Islet precursor cell (in vitro differentiated cells): Measurements from ENCODE around the gene DTD1.

Source experiments
- DNase-seq: peaks from one replicate; pipeline ENCODE4 v3.0.0-alpha.2; 2018

DTD1 gene

GRCh38 chr20:18621004-18621403 is 33.1 kb downstream of the DTD1 start:
- DNase-seq = no peak

DNA sequence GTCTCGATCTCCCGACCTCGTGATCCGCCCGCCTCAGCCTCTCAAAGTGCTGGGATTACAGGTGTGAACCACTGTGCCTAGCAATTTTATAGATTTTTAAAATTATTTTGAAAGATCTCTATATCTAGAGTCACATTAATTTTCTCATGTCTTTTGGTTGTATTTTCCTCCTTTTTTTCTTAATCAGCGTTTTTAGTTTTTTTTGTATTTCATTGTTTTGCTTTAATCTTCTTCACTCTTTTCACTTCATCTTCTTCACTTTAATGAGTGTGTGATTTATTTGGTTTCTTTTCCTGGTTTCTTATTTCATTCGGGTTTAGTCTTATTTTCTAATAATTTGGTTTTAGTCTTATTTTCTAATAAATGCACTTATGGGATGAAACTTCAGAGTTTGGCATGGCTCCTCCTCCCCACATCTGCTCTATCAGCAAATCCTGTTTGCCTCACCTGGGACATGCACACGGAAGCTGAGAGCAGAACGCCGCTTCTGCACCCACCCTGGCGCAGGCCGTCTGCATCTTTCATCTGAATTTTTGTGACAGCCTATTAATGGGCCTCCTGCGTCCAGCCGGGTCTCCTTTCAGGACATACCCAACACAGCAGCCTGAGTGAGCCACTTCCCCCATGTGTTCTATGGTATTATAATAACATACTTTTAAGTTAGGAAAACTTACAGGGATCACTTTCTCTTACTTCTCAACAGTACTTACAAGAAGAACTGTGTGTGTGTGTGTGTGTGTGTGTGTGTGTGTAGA is 35.5 kb downstream of the DTD1 start:
- DNase-seq = no peak

GRCh38 chr20:18624948-18625347 is 37.1 kb downstream of the DTD1 start:
- no peak for DNase-seq

DNA sequence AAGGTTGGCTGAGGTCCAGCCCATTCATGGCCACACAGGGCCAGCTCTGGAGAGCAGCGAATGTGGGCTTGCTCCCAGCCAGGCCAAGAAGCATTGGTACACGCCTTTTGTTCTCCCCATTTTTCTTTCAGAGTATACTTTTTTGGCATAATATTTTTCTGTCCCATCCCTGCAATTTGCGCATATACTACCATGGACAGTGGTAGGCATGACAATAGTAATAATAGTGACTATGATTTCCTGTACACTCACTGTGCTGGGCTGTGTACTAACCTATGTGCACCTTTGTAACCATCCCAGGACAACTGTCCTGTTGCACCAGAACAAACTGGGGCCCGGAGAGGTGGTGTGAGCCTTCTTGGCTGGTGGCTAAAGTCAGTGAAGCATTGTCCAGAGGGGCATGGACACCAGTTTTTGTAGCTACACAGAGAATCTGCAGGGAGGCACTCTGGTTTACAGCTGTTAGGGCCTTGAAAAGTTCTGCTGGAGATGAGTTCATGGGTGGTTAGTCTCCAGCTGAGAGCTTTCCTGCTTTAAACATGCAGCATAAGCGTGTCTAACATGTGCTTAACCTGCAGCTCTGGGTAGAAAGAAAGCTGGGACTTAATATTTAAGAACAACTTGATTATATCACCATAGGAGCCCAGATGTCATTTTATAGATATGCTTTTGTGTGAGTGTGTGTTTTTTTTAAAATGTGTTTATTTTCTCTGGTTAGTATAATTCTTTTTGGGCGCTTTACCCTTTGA is 38.2 kb downstream of the DTD1 start:
- DNase-seq = no peak

- DNase-seq = peak; percentile 67
Observed at GRCh38 chr20:18628330-18628920, 40.6 kb downstream of the DTD1 start.

DNA sequence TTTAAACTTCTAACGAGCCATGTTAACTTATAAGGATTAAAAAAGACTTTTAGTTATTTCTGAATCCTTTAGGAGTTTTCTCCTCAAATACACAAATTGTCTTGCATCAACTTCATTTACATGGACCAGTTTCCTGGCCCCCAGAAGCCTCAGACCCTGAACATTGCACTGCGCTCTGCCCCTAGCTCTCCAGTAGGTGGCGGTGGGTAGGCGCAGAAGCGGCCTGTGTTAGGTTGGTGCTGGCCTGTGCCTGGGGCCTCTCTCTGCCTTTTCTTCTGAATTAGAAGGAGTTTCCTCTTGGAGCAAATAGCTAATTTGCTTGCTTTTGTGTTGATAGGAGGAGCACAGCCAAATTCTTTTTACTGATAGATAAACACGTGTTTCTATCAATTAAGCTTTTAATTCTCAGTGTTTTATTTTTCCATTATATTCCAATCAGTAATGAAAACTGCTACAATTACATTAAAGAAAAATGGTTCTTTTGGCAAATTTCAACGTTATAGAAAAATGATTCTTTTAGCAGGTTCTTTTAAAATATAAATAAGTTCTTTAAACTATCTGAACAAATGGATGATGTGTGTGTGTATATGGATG is 44.4 kb downstream of the DTD1 start:
- peak; percentile 86 for DNase-seq

DNA sequence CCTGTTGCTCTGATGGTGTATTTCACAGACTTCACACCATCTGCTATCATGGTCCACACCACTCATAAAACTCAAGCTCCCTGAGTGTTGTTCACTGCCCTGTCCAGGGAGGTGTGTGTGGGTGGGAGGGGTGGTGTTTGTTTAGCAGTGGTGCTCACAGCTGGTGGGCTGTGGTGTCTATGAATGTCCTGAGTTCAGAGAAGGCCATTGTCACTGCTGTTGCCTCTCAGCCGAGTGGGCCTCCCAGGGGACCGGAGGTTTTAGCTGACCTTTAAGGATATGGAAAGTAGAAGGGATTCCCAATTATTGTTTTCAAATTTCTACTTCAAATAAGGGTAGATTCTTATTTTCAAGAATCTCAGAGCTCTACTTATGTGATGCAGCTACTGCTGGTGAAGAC is 45.6 kb downstream of the DTD1 start:
- no peak for DNase-seq

DNA sequence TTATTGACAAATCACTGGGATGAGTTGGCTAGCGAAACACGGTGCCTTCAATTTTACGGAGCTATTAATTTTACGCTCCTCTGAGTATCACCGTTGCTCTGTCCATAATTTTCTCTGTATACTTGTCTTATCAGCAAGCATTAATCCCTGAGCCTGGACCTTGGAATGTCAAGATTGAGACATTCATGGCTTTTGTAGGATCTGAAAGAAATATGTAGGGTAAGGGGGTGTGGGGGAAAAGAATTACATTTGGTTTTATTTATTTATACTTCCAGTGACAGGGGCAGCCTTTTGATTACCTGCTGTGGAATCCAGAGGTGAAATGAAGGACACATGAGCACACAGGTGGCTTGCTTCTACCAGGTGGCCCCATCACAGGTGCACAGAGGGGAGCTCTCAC is 46.6 kb downstream of the DTD1 start:
- DNase-seq = no peak

DNA sequence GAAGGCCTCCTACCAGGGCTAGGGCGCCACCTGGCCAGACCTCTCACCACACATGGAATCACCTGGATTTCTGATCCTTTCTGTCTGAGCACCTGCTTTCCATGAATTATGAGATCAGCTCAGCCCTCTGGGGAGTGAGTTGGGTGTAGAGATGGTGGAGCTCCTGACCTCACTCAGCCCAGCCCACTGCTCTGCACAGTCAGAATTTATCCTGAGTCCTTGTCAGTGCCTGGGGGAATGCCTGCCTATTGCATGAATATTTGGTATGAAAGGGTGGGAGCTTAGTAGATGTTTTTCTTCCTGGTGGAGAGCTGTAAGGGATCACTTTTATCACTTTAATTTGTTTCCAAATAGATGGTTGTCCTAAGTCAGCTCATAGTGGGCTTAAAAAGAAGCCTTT is 47.5 kb downstream of the DTD1 start:
- DNase-seq = no peak

DNA sequence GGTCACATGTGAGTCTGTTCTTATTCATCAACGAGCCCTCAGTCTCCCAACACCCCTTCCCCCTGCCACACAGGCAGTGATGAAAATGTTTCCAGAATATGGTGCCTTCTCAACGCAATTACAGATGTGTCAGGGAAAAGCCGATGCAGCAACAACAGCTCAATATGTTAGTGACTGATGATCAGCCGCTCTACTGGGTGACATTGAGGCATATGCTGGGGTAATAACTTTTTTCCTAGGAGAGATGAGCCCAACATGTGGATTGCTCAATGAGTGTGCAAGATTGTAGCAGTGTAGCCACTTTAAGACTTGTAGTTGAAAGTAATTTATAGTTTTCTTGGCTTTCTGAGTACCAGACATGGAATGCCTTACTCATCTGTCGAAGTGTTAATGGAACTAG is 49.4 kb downstream of the DTD1 start:
- no peak for DNase-seq

DNA sequence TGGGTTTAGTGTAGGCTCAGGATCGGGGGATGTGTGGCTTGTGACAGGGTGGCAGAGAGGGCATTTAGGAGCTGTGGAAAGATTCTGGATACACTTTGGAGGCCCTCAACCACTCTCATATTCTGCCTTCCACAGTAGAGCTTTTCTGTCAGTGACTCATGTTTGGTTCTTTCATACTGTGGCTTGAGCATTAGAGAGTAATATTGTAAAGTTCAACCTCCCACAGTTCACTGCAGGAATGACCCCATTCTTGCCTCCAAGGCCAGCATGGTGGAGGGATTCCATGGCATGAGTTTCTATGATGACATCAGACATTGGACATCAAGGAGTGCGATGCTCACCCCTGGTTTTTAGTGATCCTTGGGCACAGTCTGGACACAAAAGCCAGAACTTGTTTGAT is 50.9 kb downstream of the DTD1 start:
- no peak for DNase-seq

DNA sequence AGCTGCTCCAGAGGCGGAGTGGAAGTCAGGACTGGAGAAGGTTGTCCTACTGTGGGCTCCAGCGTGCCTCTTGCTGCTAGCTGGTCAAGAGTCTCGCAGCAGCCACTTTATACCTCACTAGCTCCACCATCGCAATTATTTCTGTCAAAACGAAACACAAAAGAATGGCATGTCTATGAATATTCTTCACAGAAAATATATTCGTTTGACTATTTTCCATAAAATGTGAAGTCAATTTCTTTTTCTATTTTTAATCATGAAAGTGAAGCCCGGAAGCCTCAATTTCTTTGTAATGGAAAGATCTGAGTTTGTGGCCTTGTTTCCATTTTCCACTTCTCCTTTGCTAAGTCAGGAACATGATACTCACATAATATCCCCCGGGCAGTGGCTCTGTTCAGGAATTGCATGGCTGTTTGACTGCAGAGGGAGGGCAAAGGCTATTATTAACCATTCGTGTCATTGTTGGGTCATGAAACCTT is 51.7 kb downstream of the DTD1 start:
- no peak for DNase-seq

- DNase-seq = peak; percentile 60
Observed at GRCh38 chr20:18645196-18645745, 57.4 kb downstream of the DTD1 start.

DNA sequence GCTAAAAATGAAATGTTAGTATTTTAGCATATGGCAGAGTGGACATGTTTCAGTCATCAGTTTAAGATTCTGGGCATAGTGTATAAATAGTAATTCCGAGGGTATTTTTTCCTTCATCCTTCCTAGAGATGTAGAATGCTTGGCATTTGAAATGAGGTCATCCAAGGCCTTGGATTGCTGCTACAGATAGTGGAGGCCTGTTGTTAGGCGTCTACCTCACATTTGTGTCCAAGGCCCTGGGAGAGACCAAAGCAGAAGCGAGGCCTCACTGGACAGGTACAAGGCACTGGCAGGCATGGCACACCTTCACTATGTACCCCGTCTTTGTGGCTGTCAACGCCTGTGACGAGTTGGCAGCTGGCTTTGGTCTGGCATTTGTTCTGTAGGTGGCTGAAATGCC is 58.0 kb downstream of the DTD1 start:
- peak; percentile 79 for DNase-seq

DNA sequence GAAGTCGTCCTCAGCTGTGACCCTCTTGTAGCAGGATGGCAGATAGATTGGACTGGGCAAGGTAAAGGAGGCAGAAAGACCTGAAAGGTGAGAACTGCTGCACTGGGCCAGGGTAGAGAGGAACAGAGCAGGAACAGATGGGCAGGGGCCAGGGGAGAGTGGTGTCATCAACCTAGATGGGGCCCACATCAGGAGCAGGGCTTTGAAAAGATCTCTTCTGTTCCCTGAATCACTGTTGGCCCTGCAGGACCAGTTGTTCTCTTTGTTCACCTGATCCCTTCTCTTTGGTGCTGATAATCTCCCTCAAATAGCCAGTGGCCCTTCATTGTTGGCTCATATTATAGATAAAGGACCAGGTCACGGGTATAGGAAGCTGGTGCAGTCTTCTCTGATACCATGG is 59.9 kb downstream of the DTD1 start:
- DNase-seq = no peak

DNA sequence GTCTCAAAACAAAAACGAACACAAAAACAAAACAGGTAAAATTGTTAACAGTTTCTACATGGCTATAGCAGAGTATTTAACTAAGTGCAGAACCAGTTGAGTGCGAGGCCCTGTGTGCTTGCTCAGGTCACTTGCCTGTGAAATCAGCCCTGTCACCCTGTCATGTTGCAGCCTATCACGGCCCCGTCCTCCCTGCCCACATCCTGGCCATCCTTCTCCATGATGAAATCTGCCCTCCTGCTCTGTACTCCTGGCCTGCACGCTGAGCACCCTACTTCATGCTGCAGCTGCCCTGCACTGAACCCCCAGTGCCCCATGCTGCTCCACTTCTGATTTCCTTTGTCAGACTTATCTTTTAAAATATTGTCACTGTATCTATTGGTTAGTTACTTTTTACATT is 62.4 kb downstream of the DTD1 start:
- no peak for DNase-seq

DNA sequence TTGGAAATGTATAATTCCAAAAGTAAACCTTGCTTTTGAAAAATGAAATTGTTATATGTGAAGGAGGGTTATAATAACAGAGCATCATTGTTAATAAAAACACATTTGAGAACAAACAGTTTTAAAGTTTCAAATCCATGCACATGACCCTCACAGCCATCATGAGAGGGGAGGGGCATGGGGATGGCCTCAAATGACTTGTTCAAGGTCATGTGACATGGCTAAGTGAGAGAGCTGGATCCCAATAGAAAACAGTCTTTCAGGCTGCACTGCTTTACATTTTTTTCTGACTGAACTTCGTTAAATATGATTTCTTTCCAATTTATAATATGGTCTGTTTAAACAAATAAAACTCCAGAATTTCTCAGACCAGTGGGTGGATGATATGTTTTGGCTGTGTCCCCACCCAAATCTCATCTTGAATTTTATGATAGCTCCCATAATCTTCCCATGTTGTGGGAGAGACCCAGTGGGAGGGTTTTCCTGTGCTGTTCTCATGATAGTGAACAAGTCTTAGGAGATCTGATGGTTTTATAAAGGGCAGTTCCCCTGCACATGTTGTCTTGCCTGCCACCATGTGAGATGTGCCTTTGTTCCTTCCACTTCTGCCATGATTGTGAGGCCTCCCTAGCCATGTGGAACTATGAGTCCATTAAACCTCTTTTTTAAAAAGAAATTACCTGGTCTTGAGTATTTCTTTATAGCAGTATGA is 66.0 kb downstream of the DTD1 start:
- no peak for DNase-seq

DNA sequence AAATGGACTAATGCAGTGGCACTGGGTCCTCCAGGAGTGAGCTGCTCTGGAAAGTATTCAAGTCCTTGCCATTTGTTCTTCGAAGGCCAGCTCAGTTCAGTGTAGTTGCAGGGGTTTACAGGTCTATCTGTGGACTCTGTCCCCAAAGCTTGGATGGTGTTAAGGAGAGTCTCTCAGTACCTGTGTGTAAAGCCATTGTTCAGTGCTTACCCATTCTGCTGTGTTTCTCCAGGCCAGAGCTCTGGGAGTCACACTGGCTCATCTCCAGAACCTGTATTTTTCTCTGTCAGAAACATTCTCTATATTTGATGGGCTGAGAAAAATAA is 66.6 kb downstream of the DTD1 start:
- no peak for DNase-seq

GRCh38 chr20:18657575-18657974 is 69.7 kb downstream of the DTD1 start:
- DNase-seq = no peak

GRCh38 chr20:18662279-18663040 is 74.6 kb downstream of the DTD1 start:
- DNase-seq = no peak

DNA sequence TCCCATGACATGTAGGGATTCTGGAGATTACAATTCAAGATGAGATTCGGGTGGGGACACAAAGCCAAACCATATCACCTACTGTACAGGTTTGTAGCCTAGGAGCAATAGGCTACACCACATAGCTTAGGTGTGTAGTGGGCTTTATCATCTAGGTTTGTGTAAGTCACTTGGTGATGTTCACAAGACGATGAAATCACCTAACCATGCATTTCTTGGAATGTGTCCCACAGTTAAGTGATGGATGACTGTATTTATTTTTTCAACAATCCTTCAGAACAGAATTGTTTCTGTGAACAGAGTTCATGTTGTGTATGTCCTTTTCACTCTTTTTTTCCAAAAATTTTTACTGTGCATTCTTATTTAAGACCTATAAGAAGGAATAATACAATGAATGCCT is 76.1 kb downstream of the DTD1 start:
- DNase-seq = no peak

DNA sequence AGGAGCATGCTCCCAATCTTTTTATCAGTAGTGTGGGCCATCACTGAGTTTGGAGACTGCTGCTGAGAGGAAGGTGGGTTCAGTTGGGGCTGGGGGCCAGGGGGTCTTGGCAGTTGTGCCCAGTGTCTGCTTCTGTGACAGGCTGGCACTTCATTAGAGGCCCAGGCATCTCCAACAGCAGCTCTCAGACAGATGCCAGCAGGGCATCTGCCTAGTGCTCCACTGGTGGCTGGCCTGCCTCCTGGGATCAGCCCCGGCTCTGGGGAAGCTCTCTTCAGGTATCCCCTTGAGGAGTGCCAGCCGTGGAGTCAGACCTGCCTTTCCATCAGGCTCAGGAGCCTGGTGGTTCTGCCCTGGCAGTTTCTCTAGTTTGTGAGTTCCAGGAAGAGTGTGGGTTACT is 77.3 kb downstream of the DTD1 start:
- no peak for DNase-seq
